Activated CD8-positive, alpha-beta T cell treated with anti-CD3 and anti-CD28 coated beads for 36 hours (primary cell): ENCODE data around the gene KNDC1. TPM values are rescaled to one million over a fixed set of nuclear protein-coding genes. Genes with fewer than 3 reads are reported as not detected.

Source experiments
- ATAC-seq: fragments of 200-7000 bp; cut with Tn5 transposase; one replicate; pipeline ENCODE4 v1.10.0; 2021; ENCODE audit warnings: mild to moderate bottlenecking, moderate library complexity
- CTCF ChIA-PET: fragments of 350-600 bp; sonication (Branson Sonifier 250); formaldehyde crosslinking; loops from one replicate; lab custom pipeline; 2021; ENCODE audit warnings: antibody characterized with exemption; lab: Charles Lee
- POLR2A ChIA-PET: fragments of 350-600 bp; sonication (Branson Sonifier 250); formaldehyde crosslinking; loops from one replicate; lab custom pipeline; 2021; ENCODE audit warnings: antibody characterized with exemption; lab: Charles Lee
- DNase-seq: peaks from one replicate; pipeline ENCODE4 v3.0.0-alpha.2; 2020
- H3K27ac Mint-ChIP-seq: one replicate; pipeline ENCODE4 v1.8.0; 2021; ENCODE audit warnings: mild to moderate bottlenecking, mixed read lengths
- H3K27me3 Mint-ChIP-seq: one replicate; pipeline ENCODE4 v1.8.0; 2021; ENCODE audit warnings: mixed read lengths
- H3K36me3 Mint-ChIP-seq: one replicate; pipeline ENCODE4 v1.8.0; 2021; ENCODE audit warnings: low read depth, mixed read lengths
- H3K4me1 Mint-ChIP-seq: one replicate; pipeline ENCODE4 v1.8.0; 2021; ENCODE audit warnings: low read depth, mixed read lengths
- H3K4me3 Mint-ChIP-seq: one replicate; pipeline ENCODE4 v1.8.0; 2021; ENCODE audit warnings: mild to moderate bottlenecking, moderate library complexity, mixed read lengths
- H3K9me3 Mint-ChIP-seq: one replicate; pipeline ENCODE4 v1.8.0; 2021; ENCODE audit warnings: mixed read lengths
- CTCF ChIP-seq: fragments of 200-600 bp; IDR thresholded peaks from one replicate; pipeline ENCODE4 v1.8.0; 2022; ENCODE audit warnings: antibody characterized with exemption, mild to moderate bottlenecking
- intact Hi-C: fragments of 100-400 bp; cut with micrococcal nuclease; formaldehyde crosslinking; loops from one replicate; pipeline ENCODE4 v1.10.0; 2022
- total RNA-seq, 2 experiments: library from RNA; stranded (reverse); gene quantifications; one replicate each; pipeline ENCODE4 v1.2.3, GENCODE V29; 2021

The KNDC1 gene
- total RNA-seq, 2 experiments from 2014 or later, result not detected

- ChIA-PET POLR2A (no interaction called here), CTCF (no interaction called here)
- Mint-ChIP-seq H3K4me3 (no peak overlapping the region), H3K4me1 (no peaks in the 10 kb centered on the region), H3K27me3 (peaks cover 1% of the 10 kb centered on the region), H3K27ac (no peak overlapping the region), H3K9me3 (peaks cover 4% of the 10 kb centered on the region), H3K36me3 (no peaks in the 10 kb centered on the region)
- ATAC-seq (no peak), DNase-seq (no peak)
- TF ChIP-seq CTCF, result no peak
- intact Hi-C loops, result no loop called here
Measured at GRCh38 chr10:133196936-133197758, 37.1 kb downstream of the KNDC1 start.

GRCh38 chr10:133197786-133198185, 37.8 kb downstream of the KNDC1 start:
- ATAC-seq (no peak), DNase-seq (no peak)
- TF ChIP-seq CTCF, result no peak
- CTCF ChIA-PET, result no interaction called here
- H3K9me3 Mint-ChIP-seq, result peaks cover 4% of the 10 kb centered on the region
- no peak overlapping the region for H3K4me3 Mint-ChIP-seq
- H3K36me3 Mint-ChIP-seq, result no peaks in the 10 kb centered on the region
- no peaks in the 10 kb centered on the region for H3K4me1 Mint-ChIP-seq
- peaks cover 1% of the 10 kb centered on the region for H3K27me3 Mint-ChIP-seq
- H3K27ac Mint-ChIP-seq, result no peak overlapping the region
- intact Hi-C loops, result no loop called here
- POLR2A ChIA-PET, result no interaction called here

GRCh38 chr10:133198206-133198605, 38.2 kb downstream of the KNDC1 start:
- Mint-ChIP-seq H3K27ac (no peak overlapping the region), H3K4me3 (no peak overlapping the region), H3K27me3 (peaks cover 1% of the 10 kb centered on the region), H3K4me1 (no peaks in the 10 kb centered on the region), H3K9me3 (peaks cover 4% of the 10 kb centered on the region), H3K36me3 (no peaks in the 10 kb centered on the region)
- no peak for TF ChIP-seq CTCF
- intact Hi-C loops, result no loop called here
- DNase-seq (no peak), ATAC-seq (no peak)
- ChIA-PET CTCF (no interaction called here), POLR2A (no interaction called here)

GRCh38 chr10:133198621-133199487, 38.8 kb downstream of the KNDC1 start:
- peaks cover 2% of the 10 kb centered on the region for H3K9me3 Mint-ChIP-seq
- no peak overlapping the region for H3K4me3 Mint-ChIP-seq
- intact Hi-C loops, result no loop called here
- CTCF ChIA-PET, result no interaction called here
- H3K27me3 Mint-ChIP-seq, result peaks cover under 1% of the 10 kb centered on the region
- POLR2A ChIA-PET, result no interaction called here
- H3K36me3 Mint-ChIP-seq, result no peaks in the 10 kb centered on the region
- no peak overlapping the region for H3K27ac Mint-ChIP-seq
- TF ChIP-seq CTCF, result no peak
- H3K4me1 Mint-ChIP-seq, result no peaks in the 10 kb centered on the region
- DNase-seq, result no peak
- no peak for ATAC-seq

- H3K36me3 Mint-ChIP-seq, result no peaks in the 10 kb centered on the region
- DNase-seq (no peak), ATAC-seq (no peak)
- H3K27ac Mint-ChIP-seq, result no peak overlapping the region
- ChIA-PET CTCF (no interaction called here), POLR2A (no interaction called here)
- no peaks in the 10 kb centered on the region for H3K9me3 Mint-ChIP-seq
- no peak for TF ChIP-seq CTCF
- H3K4me1 Mint-ChIP-seq, result no peaks in the 10 kb centered on the region
- H3K27me3 Mint-ChIP-seq, result no peaks in the 10 kb centered on the region
- intact Hi-C loops, result no loop called here
- H3K4me3 Mint-ChIP-seq, result no peak overlapping the region
Measured at GRCh38 chr10:133199488-133199885, 39.5 kb downstream of the KNDC1 start.
